ENCODE results near the gene TAGAP.

Gene TAGAP

DNA sequence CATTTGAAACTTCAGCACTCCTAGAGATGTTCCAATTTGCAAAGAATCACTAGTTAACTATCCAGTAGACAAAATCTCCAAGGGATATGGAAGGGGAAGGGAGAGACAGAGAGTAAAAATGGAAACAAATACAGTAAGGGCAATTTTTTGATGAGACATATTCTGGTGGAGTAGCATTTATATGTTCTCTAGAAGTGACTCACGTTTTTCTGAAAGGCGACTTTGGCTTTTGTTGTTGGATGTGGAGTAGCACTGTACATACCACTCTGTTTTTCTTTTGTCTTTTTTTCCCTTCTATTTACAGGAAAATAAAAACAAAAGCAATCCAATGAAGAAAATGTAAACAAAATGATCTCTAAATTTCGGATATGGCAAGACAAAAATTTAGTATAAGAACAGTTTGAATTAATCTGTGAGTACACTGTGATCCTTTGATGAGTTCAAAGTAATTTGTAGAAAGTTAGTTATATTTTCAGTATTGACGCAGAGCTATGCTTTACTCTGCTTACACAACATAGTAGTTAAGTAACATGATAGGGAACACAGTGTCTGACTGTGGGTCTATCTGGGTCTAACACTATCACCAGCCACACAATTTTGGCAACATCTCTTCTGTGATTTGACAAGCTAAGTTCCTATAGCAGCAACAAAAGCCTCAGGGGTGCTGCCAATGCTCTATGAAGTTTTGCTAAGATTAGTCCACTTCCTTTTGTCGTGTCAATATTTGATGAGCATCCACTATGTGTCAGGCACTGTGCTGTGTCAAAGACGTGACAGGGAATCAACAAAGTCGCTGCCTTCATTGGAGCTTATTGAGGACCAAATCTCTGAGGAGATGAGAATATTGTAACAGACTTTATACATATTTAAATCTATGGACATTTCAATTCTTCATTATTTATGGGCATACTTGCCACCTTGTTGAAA, 27.3 kb upstream of the TAGAP start:
- DNase-seq = no peak

DNA sequence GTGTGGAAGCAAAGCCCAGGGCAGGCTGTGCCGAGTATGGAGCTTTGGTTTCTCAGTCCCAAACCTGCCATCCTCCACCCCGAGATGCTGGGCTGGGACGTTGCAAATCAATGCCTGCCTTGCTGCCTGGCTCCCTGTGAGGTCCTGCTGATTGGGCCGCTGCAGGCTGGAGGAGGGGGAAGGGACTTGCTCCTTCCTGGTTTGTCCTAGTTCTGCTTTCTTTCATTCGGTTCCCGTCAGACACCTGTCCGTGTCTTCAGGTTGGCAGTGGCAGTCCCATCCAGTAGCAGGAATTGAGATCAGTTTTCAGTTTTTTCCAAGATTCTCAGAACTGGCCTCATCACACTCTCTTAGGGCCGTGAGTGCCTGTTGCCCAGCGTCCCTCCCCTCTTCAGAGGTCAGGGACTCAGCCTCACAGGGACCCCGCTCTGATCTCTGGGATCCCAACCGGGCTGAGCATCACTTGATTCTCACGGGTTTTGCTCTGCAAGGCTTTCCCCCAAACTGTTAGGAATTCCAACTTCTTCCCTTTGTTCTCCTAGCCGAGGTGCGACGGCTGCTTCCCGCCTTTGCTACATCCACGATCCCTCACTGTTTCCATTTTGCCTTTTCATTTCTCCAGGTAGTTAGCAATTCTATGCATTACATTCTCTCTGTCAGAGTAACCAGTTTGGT, 24.2 kb upstream of the TAGAP start:
- no peak for DNase-seq

DNA sequence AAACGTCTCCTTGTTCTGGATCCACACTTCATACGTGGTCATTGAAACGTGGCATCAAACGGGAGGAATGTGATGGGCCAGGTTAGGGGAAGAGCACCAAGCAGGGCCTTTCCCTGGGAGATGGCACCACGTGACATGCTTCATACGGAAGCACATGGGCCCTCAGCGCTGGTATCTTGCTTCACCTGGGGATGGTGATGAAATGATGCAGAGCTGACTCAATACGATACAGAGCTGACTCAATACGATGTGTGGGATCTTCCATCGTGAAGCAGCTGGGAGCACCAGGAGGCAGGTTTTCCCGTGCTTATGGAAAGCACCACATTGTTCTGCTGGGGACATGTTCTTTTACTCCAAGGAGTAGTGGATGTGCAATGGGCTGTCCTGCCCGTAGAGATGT, 22.5 kb upstream of the TAGAP start:
- DNase-seq = no peak

DNA sequence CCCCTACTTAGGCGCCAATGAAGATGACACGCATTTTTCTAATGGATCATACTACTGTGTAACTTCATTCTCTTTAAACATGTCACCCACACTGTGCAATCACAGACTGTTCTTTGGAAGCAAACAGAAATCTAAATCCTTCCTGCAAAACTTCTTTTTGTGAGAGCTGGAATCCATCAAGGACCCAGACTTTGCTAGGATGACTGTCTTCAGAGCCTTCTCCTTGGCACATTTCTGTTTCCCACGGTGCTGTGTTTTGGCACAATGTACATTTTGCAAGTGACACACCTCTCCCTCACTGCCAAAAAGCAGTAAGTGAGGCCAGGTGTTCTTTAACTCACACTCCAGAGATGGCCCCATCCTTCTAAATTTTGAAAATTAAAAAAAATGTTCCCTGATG, 21.7 kb upstream of the TAGAP start:
- DNase-seq = no peak

DNA sequence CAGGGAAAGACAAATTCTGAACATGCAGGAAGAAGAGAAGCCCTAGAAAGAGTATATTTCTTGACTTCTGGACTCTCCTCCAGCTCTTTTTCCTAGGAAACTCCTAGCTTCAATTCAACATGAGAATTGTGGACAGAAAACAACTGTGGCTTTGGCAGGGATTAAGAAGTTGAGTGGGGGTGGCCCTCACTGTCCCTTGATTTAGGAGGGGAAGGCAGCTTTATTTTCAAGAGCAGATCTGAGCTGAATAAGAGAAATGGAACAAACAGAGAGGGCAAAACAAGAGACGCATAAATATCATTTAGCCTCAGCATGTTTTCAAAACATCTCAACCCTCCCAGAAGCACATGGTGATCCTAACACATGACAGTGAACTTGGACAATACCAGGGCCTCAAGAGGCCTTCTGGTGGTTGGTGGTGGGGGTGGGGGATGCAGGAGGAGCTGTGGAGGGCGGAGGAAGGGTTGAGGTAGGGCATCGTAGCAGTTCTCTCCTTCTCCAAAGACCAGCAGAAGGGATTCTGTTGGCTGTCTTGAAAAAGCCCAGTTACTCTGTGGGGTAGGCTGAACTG, 21.1 kb upstream of the TAGAP start:
- no peak for DNase-seq

DNA sequence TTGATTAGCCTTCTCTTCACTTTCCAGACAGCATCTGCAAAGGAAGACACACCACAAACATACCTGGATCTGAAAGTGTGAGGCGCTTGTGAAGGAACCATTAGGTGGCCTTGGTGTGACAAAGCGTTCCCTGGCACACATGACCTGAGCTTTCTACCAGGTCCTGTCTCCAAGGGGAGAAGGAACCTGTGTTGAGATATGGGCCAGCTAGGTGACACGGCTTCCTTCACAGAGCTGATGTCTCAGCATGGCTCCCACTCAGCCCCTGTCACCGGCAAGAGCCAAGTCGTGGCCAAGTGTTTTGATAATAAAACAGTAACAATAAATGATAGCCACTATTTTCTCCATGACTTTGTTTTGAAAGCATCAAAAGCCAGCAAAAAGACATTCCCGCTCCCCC, 20.3 kb upstream of the TAGAP start:
- no peak for DNase-seq

DNA sequence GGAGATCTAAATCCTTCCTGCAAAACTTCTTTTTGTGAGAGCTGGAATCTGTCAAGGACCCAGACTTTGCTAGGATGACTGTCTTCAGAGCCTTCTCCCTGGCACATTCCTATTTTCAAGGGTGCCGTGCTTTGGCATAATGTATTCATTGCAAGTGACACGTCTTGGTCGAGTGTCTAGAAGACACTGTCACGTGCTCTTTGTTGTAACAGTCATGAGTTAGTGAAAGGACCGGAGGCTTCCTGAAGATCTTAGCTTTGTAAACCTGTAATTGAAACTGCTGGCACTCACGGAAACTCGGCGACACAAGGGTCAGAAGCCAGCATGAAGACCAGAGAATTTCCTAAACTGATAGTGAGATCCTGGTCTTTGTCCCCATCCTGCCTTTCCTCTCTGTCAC, 19.7 kb upstream of the TAGAP start:
- no peak for DNase-seq

DNA sequence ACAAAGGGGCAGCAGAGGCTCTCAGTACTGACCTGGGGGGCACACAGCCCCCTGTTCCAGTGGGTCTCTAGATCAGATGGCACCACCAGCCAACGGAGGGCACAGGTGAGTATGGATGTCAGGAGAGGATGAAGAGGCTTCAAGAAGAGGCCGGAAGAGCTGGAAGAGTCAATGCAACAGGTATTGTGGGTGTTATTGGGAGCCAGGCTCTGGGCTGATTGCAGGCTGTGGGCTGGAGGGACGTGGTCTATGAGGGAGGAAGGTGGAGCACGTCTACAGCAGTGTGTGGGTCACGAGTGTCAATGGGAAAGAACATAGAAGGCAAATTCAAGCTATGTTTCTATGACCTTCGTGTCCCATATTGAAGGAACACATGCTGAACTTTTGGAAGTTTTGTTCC, 18.8 kb upstream of the TAGAP start:
- no peak for DNase-seq

DNA sequence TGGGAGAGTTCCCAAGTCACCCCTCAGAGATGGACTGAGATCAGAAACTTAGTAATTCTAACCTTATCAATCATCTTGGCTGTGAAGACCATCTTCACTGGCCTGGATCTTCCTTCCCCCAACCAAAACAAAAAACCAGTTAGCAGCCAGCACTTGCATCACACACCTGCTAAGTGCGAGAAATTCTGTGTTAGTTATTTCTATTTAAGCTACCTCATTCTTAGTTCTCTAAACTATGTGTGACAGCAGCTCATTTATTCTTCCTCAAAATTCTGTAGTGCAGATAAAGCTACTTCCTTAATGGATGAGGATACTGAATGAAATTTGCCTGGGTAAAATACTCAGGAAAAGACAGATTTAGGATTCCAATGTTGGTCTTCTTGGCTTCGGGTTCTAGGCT, 18.2 kb upstream of the TAGAP start:
- DNase-seq = no peak

DNA sequence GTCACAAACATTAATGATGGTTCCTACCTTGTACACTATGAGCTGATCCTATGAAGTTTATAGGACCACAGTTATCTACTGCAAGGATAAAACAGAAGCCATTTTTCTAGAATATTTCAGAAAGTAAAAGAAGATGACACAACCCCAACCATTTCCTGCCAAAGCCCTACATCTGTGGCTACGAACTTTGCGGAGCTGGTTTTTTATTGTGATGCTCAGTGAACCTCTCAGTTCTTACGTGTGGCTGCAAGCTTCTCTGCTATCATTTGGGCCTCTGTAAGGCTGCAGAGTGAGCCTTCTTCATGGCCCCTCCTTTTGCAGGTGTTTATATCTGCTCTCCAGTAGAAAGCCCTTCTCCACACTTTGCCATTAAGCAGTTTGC, 17.8 kb upstream of the TAGAP start:
- DNase-seq = no peak

DNA sequence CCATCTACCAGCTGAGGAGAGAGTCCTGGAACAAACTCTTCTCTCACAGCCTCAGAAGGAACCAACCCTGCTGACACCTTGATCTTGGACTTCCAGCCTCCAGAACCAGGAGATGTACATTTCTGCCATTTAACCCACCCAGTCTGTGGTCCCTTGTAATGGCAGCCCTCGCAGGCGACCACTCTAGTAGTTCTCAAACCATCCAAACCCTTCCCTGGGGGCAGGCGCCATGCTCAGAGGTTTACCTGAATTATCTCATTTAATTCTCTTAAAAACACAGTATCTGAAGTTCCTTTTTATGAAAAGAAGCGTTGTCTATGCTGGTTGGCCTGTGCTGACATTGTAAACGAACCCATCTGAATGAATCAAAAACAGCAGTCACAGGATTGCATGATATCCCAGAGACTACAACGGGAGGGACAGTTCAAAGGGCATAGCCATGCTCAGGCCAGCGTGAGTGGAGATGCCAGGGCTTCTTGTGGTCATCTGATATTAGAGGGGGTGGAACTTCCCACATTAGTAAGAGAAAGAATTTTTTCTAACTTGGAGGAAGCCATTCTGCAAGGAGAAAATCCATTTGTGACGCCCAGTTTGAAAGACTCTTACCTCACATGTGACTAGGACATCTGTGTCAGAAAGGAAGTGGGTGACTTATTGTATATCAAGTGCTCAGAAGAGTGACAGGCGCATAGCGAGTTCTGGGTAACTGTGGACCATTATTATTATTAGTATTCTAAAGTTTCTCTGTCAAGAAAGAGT, 17.2 kb upstream of the TAGAP start:
- no peak for DNase-seq

DNA sequence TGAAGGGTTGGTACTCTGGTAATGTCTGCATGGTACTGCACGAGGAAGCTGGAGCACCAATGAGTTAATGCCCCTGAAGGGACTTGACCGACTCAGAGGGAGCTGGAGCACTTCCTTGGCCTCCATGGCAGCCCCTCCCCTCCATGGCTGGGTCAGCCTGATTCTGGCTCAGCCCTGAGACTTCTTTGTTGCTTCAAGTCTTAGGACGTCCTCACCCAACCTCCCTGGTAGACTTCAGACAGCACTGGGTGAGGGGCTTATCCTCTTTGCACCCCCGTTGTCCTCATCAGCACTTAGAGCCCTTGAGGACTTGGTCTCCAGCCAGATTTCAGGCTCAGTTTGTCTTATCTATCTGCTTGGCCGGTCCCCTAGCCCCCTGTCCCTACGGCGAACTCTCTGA, 16.4 kb upstream of the TAGAP start:
- DNase-seq = no peak

DNA sequence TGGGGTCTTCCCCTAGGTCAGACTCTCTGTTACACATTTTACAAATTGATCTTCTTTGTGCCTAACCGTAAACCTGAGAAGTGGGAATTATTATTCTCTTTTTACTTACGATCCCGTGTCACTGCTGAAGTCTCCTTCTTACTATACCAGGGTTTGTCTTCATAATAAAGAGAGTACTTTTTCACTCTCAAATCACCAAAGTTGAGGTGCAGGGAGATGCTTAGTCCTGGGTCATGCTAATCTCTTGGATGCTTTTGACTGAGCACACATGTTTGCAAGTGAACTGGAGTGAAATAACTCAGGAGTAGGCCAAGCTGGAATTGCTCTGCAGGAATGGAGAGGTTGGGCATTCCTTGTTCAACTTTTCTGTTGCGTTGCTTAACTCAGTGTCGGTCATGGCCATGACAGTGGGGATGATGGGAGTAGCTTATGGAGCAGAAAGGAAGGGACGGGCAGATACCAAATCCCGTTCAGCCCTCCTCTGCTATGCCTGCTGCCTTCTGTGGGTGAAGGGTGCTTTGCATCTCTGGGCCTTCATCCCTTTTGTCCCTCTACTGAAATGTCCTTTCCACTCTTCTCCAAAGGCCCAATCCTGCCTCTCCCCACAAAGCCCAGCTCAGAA, 15.2 kb upstream of the TAGAP start:
- no peak for DNase-seq

DNA sequence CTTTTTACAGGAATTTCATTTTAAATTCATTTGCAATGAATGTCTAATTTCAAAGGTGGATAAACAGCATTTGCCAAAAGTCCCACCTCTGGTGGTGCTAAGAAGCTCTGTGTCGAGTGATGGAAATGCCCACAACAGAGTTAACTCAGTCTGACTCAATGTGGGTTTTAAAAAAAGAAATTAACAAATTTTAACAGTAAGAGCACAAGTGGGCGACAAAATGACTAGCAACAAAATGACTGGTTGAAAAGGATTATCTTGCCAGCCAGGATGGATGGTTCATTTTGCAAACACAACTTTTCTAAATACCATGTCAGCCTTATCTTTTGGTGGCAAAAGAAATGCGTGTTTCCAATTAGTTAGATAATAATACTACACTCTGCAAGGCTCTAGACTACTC, 14.3 kb upstream of the TAGAP start:
- no peak for DNase-seq

DNA sequence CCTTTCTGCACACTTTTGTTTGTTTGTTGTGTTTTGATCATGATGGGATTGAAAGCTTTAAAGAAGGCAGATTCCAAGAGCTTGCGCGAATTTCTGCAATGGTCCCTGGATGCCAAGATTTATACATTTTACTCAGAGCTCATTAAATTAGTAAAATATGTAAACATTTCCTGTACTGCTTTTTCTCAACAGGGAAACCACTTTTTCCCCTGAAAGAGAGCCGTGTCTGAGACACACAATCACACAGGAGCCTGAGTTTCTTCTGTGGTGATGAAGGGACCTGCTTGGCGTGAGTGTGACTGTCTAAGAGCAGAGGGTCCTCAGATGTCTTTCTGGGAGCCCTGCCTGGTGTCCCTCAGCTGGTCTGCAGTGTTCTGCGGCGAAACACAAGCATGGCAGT, 12.1 kb upstream of the TAGAP start:
- DNase-seq = no peak

DNA sequence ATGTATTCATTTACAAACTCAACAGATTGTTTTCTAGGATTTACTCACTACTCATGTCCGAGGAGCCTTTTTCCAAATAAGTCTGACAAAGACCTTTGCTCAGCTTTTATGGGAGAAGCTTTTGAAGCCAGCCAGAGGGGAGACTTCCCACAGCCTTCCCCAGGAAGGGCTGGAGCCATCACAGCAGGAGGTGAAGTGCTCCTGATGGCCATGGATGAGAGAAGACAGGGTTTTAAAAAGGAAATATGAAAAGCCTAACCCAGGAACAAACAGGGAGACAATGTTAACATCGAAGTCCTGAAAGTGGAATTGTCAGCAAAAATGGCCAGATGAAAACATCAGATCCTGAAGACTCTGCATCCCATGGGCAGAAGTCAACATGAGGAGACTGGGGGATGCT, 11.6 kb upstream of the TAGAP start:
- DNase-seq = no peak

DNA sequence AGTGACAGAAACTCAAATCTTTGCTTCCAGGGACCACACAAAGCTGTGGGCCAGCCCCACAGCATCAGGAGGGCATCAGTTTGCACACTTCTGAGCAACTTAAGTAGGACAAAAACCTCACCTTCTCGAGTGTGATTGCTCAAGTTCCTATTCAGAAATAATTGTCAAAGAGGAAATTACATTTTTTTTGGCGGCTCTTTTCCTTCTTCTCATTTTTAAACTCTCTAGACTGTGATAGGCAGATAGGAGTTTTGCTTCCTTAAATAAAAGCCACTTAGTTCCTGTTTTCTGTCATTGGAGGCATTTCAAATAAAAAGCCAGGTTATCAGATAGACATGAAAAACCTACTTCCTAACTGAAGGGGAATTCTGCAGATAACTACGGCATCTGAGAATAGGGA, 11.2 kb upstream of the TAGAP start:
- DNase-seq = no peak

DNA sequence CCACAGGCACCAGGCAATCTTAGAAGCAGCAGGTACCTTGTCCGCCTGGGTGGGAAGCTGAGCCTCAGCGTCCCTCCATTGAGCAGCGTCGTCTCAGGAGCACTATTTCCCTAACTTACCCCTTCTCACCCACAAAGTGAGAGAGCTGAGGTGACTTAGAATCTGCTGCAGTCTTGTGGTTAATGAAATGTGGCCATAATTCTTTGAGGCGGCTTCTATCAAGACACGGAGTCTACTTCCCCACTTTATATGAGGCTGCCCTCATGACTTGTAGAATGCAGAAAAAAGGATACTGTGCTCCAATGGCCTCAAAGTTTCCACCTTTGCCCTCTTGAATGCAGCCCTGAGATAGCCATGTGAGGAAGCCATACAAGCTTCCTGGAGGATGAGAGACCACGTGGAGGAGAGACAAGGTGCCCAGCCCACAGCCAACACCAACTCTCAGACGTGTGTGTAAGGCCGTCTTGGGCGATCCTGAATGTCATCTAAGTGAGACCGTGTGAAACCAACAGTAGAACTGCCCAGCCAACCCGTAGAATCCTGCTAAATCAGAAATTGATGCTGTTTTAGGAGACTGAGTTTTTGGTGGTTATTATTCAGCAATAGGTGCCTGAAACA, 9.1 kb upstream of the TAGAP start:
- DNase-seq = no peak

DNA sequence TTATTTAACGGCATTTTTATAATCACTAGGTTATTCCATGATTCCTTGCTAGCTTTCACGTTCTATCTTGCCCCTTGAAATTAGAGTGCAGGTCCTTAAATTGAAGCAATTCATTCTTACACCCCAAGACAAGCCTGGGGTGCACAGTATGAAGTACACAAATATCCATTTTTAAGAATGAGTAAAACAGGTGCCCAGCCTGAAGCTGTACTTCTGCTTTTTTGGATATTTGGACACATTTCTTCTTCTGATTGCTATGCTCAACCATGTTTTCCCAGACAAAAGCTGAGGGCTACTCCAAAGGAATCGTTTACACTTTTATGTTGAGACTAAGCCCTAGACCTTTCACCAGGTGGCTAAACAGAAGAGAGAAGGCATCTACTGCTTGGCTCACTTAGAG, 7.9 kb upstream of the TAGAP start:
- no peak for DNase-seq

DNA sequence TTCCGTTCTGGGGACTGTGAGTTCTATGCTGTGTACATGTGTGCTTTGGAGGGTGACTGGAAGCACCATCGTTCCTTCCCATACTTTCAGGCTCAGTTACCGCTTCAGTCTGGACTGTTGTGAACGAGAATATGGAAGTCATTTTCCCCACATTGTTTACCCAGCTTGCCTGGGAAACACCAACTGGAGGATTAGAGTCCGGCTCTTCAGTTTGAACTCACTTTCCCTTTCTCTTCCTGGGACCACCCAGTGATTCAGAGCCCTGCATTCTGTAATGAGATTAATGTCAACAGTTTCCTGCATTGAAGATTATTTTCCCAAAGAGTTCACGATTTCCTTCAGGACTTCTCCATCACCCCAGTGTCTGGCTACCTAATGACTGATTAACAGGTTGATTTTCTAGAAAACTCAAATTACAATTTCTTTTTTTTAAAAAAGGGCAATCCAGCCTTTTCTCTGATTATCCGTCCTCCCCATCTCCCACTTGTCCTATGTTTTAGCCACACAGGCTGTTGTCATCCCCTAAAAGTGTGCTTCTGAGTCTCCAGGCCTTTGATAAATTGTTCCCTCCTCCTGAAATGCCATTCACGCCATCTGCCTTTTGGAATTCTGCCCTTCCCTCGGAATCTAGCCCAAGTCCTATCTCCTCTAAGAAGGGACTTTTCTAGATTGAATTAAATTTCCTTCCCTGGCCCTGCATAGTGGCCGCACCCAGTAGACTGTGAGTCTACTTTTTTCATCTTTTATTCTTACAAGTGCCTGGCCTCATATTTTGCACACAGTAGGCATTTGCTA, 3.3 kb upstream of the TAGAP start:
- DNase-seq = no peak

DNA sequence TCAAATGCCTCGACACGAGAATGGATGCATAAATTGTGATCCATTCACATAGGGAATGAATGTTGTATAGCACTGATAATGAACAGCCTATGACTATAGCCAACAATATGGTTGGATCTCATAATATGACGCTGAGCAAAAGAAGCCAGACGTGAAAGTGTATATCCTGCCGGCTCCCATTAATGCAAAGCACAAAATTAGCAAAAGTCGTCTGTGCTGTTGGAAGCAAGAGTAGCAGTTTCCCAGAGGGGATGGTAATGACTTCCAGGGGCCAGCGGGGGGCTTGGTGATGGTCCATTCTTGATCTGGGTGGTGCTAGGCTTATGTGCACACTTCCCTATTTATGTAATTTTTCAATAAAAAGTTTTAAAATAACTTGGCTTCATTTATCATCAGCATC, 1.0 kb upstream of the TAGAP start:
- no peak for DNase-seq

DNA sequence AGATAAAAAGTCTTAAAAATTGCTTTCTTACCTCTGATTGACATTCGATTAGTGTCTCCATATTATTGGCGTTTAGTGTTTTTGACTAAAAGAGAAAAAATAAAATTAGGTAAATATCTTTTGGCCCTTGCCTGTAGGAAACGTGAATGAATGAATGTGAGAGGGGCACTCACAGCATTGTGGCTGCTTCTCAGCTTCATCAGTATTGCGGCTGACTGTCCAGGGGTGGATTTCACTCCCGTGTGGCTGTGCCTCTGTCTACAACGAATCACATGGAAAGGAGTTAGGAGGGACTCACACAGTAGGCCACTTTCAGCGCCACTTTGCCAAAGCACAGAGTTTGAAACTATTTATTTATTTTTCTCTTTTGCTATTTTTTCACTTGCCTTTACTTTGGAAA, 844 bp downstream of the TAGAP start:
- no peak for DNase-seq
